SK-N-SH treated with all-trans-retinoic acid at 6 μM for 48 hours (cell line): ENCODE data around the gene RREB1.

ENCODE experiments used
- CSRNP3 ChIP-seq: fragments of 250-450 bp; sonication (Bioruptor Pico); IDR thresholded peaks from 2 replicates; pipeline ENCODE4 v1.5.1; 2021; ENCODE audit warnings: mild to moderate bottlenecking, moderate library complexity
- ESRRG ChIP-seq: fragments of 250-450 bp; sonication (Bioruptor Pico); IDR thresholded peaks from 2 replicates; pipeline ENCODE4 v1.6.1; 2021; ENCODE audit warnings: mild to moderate bottlenecking
- SNAI2 ChIP-seq: fragments of 250-450 bp; sonication (Bioruptor Pico); IDR thresholded peaks from 2 replicates; pipeline ENCODE4 v1.5.0; 2020; ENCODE audit warnings: mild to moderate bottlenecking, moderate library complexity
- TCF4 ChIP-seq: fragments of 250-450 bp; sonication (Bioruptor Pico); IDR thresholded peaks from 2 replicates; pipeline ENCODE4 v1.8.0; 2021; ENCODE audit warnings: mild to moderate bottlenecking, moderate library complexity, borderline replicate concordance
- ZFP3 ChIP-seq: fragments of 250-450 bp; sonication (Bioruptor Pico); IDR thresholded peaks from 2 replicates; pipeline ENCODE4 v1.5.0; 2020; ENCODE audit warnings: mild to moderate bottlenecking, moderate library complexity
- ZFP30 ChIP-seq: fragments of 450-650 bp; formaldehyde crosslinking; IDR thresholded peaks from 2 replicates; pipeline ENCODE4 v1.5.0; 2022; ENCODE audit warnings: mild to moderate bottlenecking, moderate library complexity
- TF ChIP-seq, protein P1 (sequence below): fragments of 250-450 bp; sonication (Bioruptor Pico); IDR thresholded peaks from 2 replicates; pipeline ENCODE4 v1.8.0; 2020; ENCODE audit warnings: mild to moderate bottlenecking, moderate library complexity, borderline replicate concordance
- TF ChIP-seq, protein P2 (sequence below): fragments of 250-450 bp; sonication (Bioruptor Pico); IDR thresholded peaks from 2 replicates; pipeline ENCODE4 v1.5.1; 2020; ENCODE audit warnings: low read depth, mild to moderate bottlenecking, moderate library complexity

DNA sequence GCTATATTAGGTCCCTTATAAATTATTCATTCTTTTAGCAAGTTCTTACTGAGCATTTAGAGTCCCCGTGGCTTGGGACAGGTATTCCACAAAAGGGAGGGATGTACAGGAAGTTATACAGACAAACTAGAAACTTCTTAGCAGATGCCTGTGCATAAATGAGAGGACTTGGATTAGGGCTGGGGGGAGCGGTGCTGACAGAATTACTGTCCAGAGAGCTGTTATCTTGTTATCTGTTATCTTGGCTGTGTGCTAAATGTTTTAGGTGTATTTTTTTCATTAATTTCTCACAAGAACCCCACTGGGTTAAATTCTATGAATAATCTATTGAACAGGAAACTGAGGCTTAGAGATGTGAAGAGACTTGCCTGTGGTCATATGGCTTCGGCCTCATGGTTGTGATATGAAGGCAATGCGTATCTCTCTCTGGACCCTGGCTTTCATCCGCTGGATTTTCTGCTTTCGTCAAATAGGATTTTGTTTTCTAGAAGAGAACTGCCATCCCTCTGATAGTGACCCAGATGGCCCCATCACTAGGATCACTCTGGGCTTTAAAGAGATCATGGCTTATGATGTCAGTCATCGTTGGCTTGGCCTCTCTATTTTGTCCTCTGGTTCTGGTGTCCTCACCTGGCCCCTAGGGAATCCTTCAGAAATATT lies 32.3 kb upstream of the RREB1 start:
- TF ChIP-seq, protein P1, sequence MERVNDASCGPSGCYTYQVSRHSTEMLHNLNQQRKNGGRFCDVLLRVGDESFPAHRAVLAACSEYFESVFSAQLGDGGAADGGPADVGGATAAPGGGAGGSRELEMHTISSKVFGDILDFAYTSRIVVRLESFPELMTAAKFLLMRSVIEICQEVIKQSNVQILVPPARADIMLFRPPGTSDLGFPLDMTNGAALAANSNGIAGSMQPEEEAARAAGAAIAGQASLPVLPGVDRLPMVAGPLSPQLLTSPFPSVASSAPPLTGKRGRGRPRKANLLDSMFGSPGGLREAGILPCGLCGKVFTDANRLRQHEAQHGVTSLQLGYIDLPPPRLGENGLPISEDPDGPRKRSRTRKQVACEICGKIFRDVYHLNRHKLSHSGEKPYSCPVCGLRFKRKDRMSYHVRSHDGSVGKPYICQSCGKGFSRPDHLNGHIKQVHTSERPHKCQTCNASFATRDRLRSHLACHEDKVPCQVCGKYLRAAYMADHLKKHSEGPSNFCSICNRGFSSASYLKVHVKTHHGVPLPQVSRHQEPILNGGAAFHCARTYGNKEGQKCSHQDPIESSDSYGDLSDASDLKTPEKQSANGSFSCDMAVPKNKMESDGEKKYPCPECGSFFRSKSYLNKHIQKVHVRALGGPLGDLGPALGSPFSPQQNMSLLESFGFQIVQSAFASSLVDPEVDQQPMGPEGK (CRISPR knock-in tag), result no peak
- TF ChIP-seq, protein P2, sequence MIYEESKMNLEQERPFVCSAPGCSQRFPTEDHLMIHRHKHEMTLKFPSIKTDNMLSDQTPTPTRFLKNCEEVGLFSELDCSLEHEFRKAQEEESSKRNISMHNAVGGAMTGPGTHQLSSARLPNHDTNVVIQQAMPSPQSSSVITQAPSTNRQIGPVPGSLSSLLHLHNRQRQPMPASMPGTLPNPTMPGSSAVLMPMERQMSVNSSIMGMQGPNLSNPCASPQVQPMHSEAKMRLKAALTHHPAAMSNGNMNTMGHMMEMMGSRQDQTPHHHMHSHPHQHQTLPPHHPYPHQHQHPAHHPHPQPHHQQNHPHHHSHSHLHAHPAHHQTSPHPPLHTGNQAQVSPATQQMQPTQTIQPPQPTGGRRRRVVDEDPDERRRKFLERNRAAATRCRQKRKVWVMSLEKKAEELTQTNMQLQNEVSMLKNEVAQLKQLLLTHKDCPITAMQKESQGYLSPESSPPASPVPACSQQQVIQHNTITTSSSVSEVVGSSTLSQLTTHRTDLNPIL, result no peak
- no peak for TF ChIP-seq SNAI2 (CRISPR knock-in tag)
- no peak for TF ChIP-seq ZFP30 (CRISPR knock-in tag)
- TF ChIP-seq TCF4, result no peak
- no peak for TF ChIP-seq ZFP3
- TF ChIP-seq ESRRG (CRISPR knock-in tag), result no peak
- no peak for TF ChIP-seq CSRNP3 (CRISPR knock-in tag)
